Chondrocyte (in vitro differentiated cells): ENCODE results near the gene COMMD3. TPM values are rescaled to one million over a fixed set of nuclear protein-coding genes. Genes with fewer than 3 reads are reported as not detected.

ENCODE experiments used
- DNase-seq: peaks from one replicate; pipeline ENCODE4 v3.0.0; 2021; ENCODE audit warnings: mixed read lengths, low spot score
- H3K27ac Mint-ChIP-seq: one replicate; pipeline ENCODE4 v1.8.0; 2021; ENCODE audit warnings: mild to moderate bottlenecking, moderate library complexity, mixed read lengths; ENCODE audit not compliant: unreplicated experiment
- H3K27me3 Mint-ChIP-seq: 2 replicates; pipeline ENCODE4 v1.8.0; 2021; ENCODE audit warnings: low read depth, mixed read lengths
- H3K36me3 Mint-ChIP-seq: 2 replicates; pipeline ENCODE4 v1.8.0; 2021; ENCODE audit warnings: low read depth, mixed read lengths
- H3K4me1 Mint-ChIP-seq: 2 replicates; pipeline ENCODE4 v1.8.0; 2021; ENCODE audit warnings: low read depth, mild to moderate bottlenecking, mixed read lengths
- H3K4me3 Mint-ChIP-seq: one replicate; pipeline ENCODE4 v1.8.0; 2021; ENCODE audit warnings: mild to moderate bottlenecking, moderate library complexity, mixed read lengths; ENCODE audit not compliant: unreplicated experiment
- H3K9me3 Mint-ChIP-seq: 2 replicates; pipeline ENCODE4 v1.8.0; 2021; ENCODE audit warnings: low read depth, mixed read lengths
- total RNA-seq: library from RNA; stranded (reverse); gene quantifications from 3 replicates; pipeline ENCODE4 v1.2.1, GENCODE V29; 2021
- TF ChIP-seq, protein P1 (sequence below): fragments of 200-600 bp; sonication (generic); IDR thresholded peaks from 2 replicates; pipeline ENCODE4 v1.5.0; 2021; ENCODE audit warnings: antibody characterized with exemption, mild to moderate bottlenecking, moderate library complexity

COMMD3 gene
- total RNA-seq, 1 donor from 2014 or later = 51.4 TPM

GRCh38 chr10:22285130-22285529 lies 31.1 kb upstream of the COMMD3 start:
- H3K9me3 Mint-ChIP-seq = peaks cover 6% of the 10 kb centered on the region
- no peaks in the 10 kb centered on the region for H3K36me3 Mint-ChIP-seq
- H3K4me1 Mint-ChIP-seq = no peaks in the 10 kb centered on the region
- no peak overlapping the region for H3K27ac Mint-ChIP-seq
- H3K4me3 Mint-ChIP-seq = no peak overlapping the region
- TF ChIP-seq, protein P1, sequence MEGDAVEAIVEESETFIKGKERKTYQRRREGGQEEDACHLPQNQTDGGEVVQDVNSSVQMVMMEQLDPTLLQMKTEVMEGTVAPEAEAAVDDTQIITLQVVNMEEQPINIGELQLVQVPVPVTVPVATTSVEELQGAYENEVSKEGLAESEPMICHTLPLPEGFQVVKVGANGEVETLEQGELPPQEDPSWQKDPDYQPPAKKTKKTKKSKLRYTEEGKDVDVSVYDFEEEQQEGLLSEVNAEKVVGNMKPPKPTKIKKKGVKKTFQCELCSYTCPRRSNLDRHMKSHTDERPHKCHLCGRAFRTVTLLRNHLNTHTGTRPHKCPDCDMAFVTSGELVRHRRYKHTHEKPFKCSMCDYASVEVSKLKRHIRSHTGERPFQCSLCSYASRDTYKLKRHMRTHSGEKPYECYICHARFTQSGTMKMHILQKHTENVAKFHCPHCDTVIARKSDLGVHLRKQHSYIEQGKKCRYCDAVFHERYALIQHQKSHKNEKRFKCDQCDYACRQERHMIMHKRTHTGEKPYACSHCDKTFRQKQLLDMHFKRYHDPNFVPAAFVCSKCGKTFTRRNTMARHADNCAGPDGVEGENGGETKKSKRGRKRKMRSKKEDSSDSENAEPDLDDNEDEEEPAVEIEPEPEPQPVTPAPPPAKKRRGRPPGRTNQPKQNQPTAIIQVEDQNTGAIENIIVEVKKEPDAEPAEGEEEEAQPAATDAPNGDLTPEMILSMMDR = no peak
- H3K27me3 Mint-ChIP-seq = peaks cover 2% of the 10 kb centered on the region
- no peak for DNase-seq

DNA sequence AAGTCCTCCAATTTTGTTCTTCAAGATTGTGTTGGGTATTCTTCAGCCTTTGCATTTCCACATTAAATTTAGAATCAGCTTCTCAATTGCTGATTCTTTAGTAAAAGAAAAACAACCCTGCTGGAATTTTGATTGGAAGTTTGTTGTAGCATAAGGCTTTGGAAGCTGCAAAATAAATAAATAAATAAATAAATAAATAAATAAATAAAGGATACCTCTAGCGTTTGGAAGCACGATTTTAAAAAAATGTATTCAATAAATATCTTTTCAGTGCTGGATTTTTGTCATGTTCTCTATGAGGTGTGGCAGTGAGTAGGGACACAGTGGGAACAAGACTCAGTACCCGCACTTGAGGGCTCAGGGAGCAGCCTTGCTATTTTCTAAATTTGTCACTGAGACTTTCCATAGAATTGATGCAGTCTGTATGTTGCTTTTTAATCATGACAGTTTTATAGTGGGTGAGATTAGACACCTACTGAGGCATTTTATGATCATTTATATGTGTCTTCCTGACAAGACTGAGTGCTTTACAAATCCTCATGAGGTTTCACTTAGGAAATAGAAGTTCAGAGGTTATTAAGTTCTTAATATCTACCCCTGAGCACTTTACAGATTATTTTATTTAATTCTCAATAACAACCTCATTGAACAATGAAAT lies 22.3 kb upstream of the COMMD3 start:
- TF ChIP-seq, protein P1 = no peak
- Mint-ChIP-seq H3K9me3 (peaks cover 6% of the 10 kb centered on the region), H3K27me3 (no peaks in the 10 kb centered on the region), H3K4me3 (no peak overlapping the region), H3K27ac (no peak overlapping the region), H3K4me1 (no peaks in the 10 kb centered on the region), H3K36me3 (no peaks in the 10 kb centered on the region)
- no peak for DNase-seq

- no peaks in the 10 kb centered on the region for H3K36me3 Mint-ChIP-seq
- peaks cover 4% of the 10 kb centered on the region for H3K9me3 Mint-ChIP-seq
- H3K4me1 Mint-ChIP-seq = no peaks in the 10 kb centered on the region
- H3K27ac Mint-ChIP-seq = no peak overlapping the region
- no peak for DNase-seq
- H3K4me3 Mint-ChIP-seq = no peak overlapping the region
- TF ChIP-seq, protein P1 = no peak
- H3K27me3 Mint-ChIP-seq = no peaks in the 10 kb centered on the region
These were observed 21.5 kb upstream of the COMMD3 start for GRCh38 chr10:22294694-22295093.

- Mint-ChIP-seq H3K4me1 (peaks cover 4% of the 10 kb centered on the region), H3K27me3 (no peaks in the 10 kb centered on the region), H3K4me3 (no peak overlapping the region)
These were observed 15.0 kb upstream of the COMMD3 start for GRCh38 chr10:22301193-22301592.

GRCh38 chr10:22303461-22303860 lies 12.7 kb upstream of the COMMD3 start:
- TF ChIP-seq, protein P1 = no peak
- Mint-ChIP-seq H3K4me3 (no peak overlapping the region), H3K27ac (no peak overlapping the region), H3K9me3 (peaks cover 3% of the 10 kb centered on the region), H3K27me3 (no peaks in the 10 kb centered on the region), H3K4me1 (peaks cover 4% of the 10 kb centered on the region), H3K36me3 (no peaks in the 10 kb centered on the region)
- DNase-seq = no peak

More at GRCh38 chr10:22301193-22301592, 15.0 kb upstream of the COMMD3 start:
- Mint-ChIP-seq H3K9me3 (peaks cover 3% of the 10 kb centered on the region), H3K27ac (no peak overlapping the region), H3K36me3 (no peaks in the 10 kb centered on the region)
- TF ChIP-seq, protein P1 = peak; percentile 8
- no peak for DNase-seq
